IMR-90 (cell line): Measurements from ENCODE around the gene NMRK2. TPM values are rescaled to one million over a fixed set of nuclear protein-coding genes. Genes with fewer than 3 reads are reported as not detected.

Source experiments
- ATAC-seq: fragments of 200-7000 bp; cut with Tn5 transposase; 2 replicates; pipeline ENCODE4 v1.9.1; 2020; ENCODE audit warnings: low read depth, mild to moderate bottlenecking, moderate library complexity
- BruUV-seq: library from RNA; stranded (reverse); fragments of 400-500 nt; replicated peaks from 2 replicates; lab custom pipeline; 2021; lab: Mats Ljungman, UMichigan
- CTCF ChIA-PET: fragments of 300-600 bp; formaldehyde crosslinking; extraction: SDS; loops from one replicate; lab custom pipeline; 2021; ENCODE audit warnings: antibody characterized with exemption; lab: Yijun Ruan, JAX
- POLR2A ChIA-PET: fragments of 300-600 bp; sonication (Branson Sonifier 250); formaldehyde crosslinking; loops from one replicate; lab custom pipeline; 2022; ENCODE audit warnings: antibody characterized with exemption; ENCODE audit not compliant: unreplicated experiment; lab: Charles Lee
- DNase-seq: peaks from one replicate; pipeline ENCODE4 v3.0.0; 2013
- H2AFZ ChIP-seq: replicated peaks from 2 replicates; pipeline ENCODE3; 2013; ENCODE audit warnings: low read length, mild to moderate bottlenecking; ENCODE audit not compliant: poor library complexity
- H2AK5ac ChIP-seq: 2 replicates; pipeline ENCODE4 v1.6.1; 2013; ENCODE audit warnings: low read depth, low read length, inconsistent platforms
- H2AK9ac ChIP-seq: replicated peaks from 2 replicates; pipeline ENCODE3; 2013; ENCODE audit warnings: mild to moderate bottlenecking, low read depth, low read length, moderate library complexity; ENCODE audit not compliant: poor library complexity
- H2BK120ac ChIP-seq: 2 replicates; pipeline ENCODE4 v1.6.1; 2013; ENCODE audit warnings: low read depth, low read length, inconsistent platforms
- H2BK15ac ChIP-seq: 3 replicates; pipeline ENCODE4 v1.6.1; 2013; ENCODE audit warnings: low read depth, low read length, inconsistent platforms
- H2BK20ac ChIP-seq: 2 replicates; pipeline ENCODE4 v1.6.1; 2013; ENCODE audit warnings: low read depth, mild to moderate bottlenecking, inconsistent platforms, low read length, moderate library complexity
- H2BK5ac ChIP-seq: 2 replicates; pipeline ENCODE4 v1.6.1; 2013; ENCODE audit warnings: mild to moderate bottlenecking, low read depth, low read length, inconsistent platforms; ENCODE audit not compliant: poor library complexity, severe bottlenecking
- H3K14ac ChIP-seq: replicated peaks from 2 replicates; pipeline ENCODE4 v1.6.1; 2013; ENCODE audit warnings: low read depth, low read length, inconsistent platforms
- H3K18ac ChIP-seq: 2 replicates; pipeline ENCODE4 v1.6.1; 2013; ENCODE audit warnings: low read depth, low read length, control low read depth
- H3K23ac ChIP-seq: 2 replicates; pipeline ENCODE4 v1.6.1; 2013; ENCODE audit warnings: low read depth, low read length, inconsistent platforms
- H3K27ac ChIP-seq: 2 replicates; pipeline ENCODE4 v1.5.1; 2013; ENCODE audit warnings: mild to moderate bottlenecking, control low read depth, low read length; ENCODE audit not compliant: insufficient read depth
- H3K27me3 ChIP-seq: 2 replicates; pipeline ENCODE4 v1.6.1; 2013; ENCODE audit warnings: low read length; ENCODE audit not compliant: control insufficient read depth, insufficient read depth
- H3K36me3 ChIP-seq: 2 replicates; pipeline ENCODE4 v1.6.1; 2013; ENCODE audit warnings: low read length, mixed read lengths; ENCODE audit not compliant: control insufficient read depth, insufficient read depth
- H3K4ac ChIP-seq: 2 replicates; pipeline ENCODE4 v1.6.1; 2013; ENCODE audit warnings: low read depth, low read length, inconsistent platforms
- H3K4me1 ChIP-seq: 2 replicates; pipeline ENCODE4 v1.6.1; 2013; ENCODE audit warnings: low read length, mixed read lengths; ENCODE audit not compliant: control insufficient read depth, insufficient read depth
- H3K4me2 ChIP-seq: 2 replicates; pipeline ENCODE4 v1.6.1; 2013; ENCODE audit warnings: low read depth, mild to moderate bottlenecking, control low read depth, low read length, moderate library complexity
- H3K4me3 ChIP-seq: 2 replicates; pipeline ENCODE4 v1.5.1; 2013; ENCODE audit warnings: low read depth, mild to moderate bottlenecking, control low read depth, low read length, moderate library complexity; ENCODE audit not compliant: insufficient read depth
- H3K56ac ChIP-seq: 2 replicates; pipeline ENCODE4 v1.6.1; 2013; ENCODE audit warnings: low read length, inconsistent platforms; ENCODE audit not compliant: insufficient read depth; ENCODE audit errors: extremely low read depth
- H3K79me1 ChIP-seq, 2 experiments: 2 replicates each; pipeline ENCODE4 v1.6.1; 2013; ENCODE audit warnings: low read length in 2 of 2, inconsistent platforms in 1 of 2, low read depth in 1 of 2
- H3K9ac ChIP-seq: 2 replicates; pipeline ENCODE4 v1.6.1; 2013; ENCODE audit warnings: low read depth, low read length, control low read depth
- H3K9me1 ChIP-seq: 2 replicates; pipeline ENCODE4 v1.6.1; 2013; ENCODE audit warnings: low read length, inconsistent platforms; ENCODE audit not compliant: insufficient read depth
- H3K9me3 ChIP-seq: 2 replicates; pipeline ENCODE4 v1.6.1; 2013; ENCODE audit warnings: low read length; ENCODE audit not compliant: control insufficient read depth, insufficient read depth
- H4K20me1 ChIP-seq: 2 replicates; pipeline ENCODE4 v1.6.1; 2013; ENCODE audit warnings: low read length, inconsistent platforms; ENCODE audit not compliant: insufficient read depth
- H4K5ac ChIP-seq: 2 replicates; pipeline ENCODE4 v1.6.1; 2013; ENCODE audit warnings: mild to moderate bottlenecking, low read depth, low read length, control low read depth
- H4K8ac ChIP-seq, 2 experiments: 2 replicates each; pipeline ENCODE4 v1.6.1; 2013; ENCODE audit warnings: low read depth in 2 of 2, low read length in 2 of 2, control low read depth in 1 of 2, inconsistent platforms in 1 of 2
- H4K91ac ChIP-seq: 2 replicates; pipeline ENCODE4 v1.6.1; 2013; ENCODE audit warnings: low read depth, low read length, inconsistent platforms; ENCODE audit not compliant: insufficient read depth
- BHLHE40 ChIP-seq: fragments of 150-350 bp; IDR thresholded peaks from 2 replicates; pipeline ENCODE4 v1.6.1; 2016; ENCODE audit warnings: mild to moderate bottlenecking, low read depth, low read length
- CEBPB ChIP-seq: IDR thresholded peaks from 2 replicates; pipeline ENCODE4 v1.6.1; 2012; ENCODE audit warnings: low read depth, low read length, improper control_type of control experiment
- CHD1 ChIP-seq: IDR thresholded peaks from 2 replicates; pipeline ENCODE4 v1.6.1; 2012; ENCODE audit warnings: low read depth, low read length, improper control_type of control experiment
- FOS ChIP-seq: fragments of 150-350 bp; IDR thresholded peaks from 2 replicates; pipeline ENCODE4 v1.6.1; 2016; ENCODE audit warnings: low read depth, low read length
- MAFK ChIP-seq: IDR thresholded peaks from 2 replicates; pipeline ENCODE4 v1.6.1; 2012; ENCODE audit warnings: low read depth, low read length, improper control_type of control experiment
- MAZ ChIP-seq: IDR thresholded peaks from 2 replicates; pipeline ENCODE4 v1.6.1; 2012; ENCODE audit warnings: low read depth, mild to moderate bottlenecking, low read length, improper control_type of control experiment, moderate library complexity, borderline replicate concordance
- MXI1 ChIP-seq: IDR thresholded peaks from 2 replicates; pipeline ENCODE4 v1.6.1; 2012; ENCODE audit warnings: low read depth, mild to moderate bottlenecking, low read length, moderate library complexity, borderline replicate concordance
- NFE2L2 ChIP-seq: fragments of 150-350 bp; IDR thresholded peaks from 2 replicates; pipeline ENCODE4 v1.6.1; 2016; ENCODE audit warnings: low read depth, mild to moderate bottlenecking, low read length
- POLR2A ChIP-seq: IDR thresholded peaks from 2 replicates; pipeline ENCODE4 v1.6.1; 2012; ENCODE audit warnings: mild to moderate bottlenecking, low read depth, low read length
- RAD21 ChIP-seq: IDR thresholded peaks from 2 replicates; pipeline ENCODE4 v1.6.1; 2012; ENCODE audit warnings: low read length, improper control_type of control experiment
- RCOR1 ChIP-seq: IDR thresholded peaks from 2 replicates; pipeline ENCODE4 v1.6.1; 2012; ENCODE audit warnings: mild to moderate bottlenecking, low read length, improper control_type of control experiment; ENCODE audit not compliant: insufficient replicate concordance
- RFX5 ChIP-seq: IDR thresholded peaks from 2 replicates; pipeline ENCODE4 v1.8.0; 2012; ENCODE audit warnings: low read depth, mild to moderate bottlenecking, low read length, moderate library complexity
- SMC3 ChIP-seq: fragments of 150-350 bp; IDR thresholded peaks from 2 replicates; pipeline ENCODE4 v1.6.1; 2016; ENCODE audit warnings: low read depth, mild to moderate bottlenecking, antibody characterized with exemption, low read length, moderate library complexity
- WGBS, 2 experiments: methylation state at CpG; one replicate each; pipeline versions ENCODE4 v1.1.5 to v1.1.7; 2013; ENCODE audit warnings: missing lambda C conversion rate in 2 of 2; ENCODE audit not compliant: insufficient read length in 1 of 2; ENCODE audit errors: extremely low coverage in 2 of 2; 5-methylcytosine and 5-hydroxymethylcytosine counted together
- dilution Hi-C: fragments of 300-500 bp; cut with HindIII; formaldehyde crosslinking; loops from one replicate; pipeline ENCODE4 v1.14.3; 2018; ENCODE audit warnings: low sequenced_read_pairs; ENCODE audit not compliant: unreplicated experiment
- in situ Hi-C: fragments of 300-500 bp; cut with MboI; formaldehyde crosslinking; loops from 3 replicates; pipeline ENCODE4 v1.14.3; 2019; ENCODE audit warnings: low sequenced_read_pairs, inconsistent platforms, mixed read lengths
- intact Hi-C: fragments of 100-400 bp; cut with micrococcal nuclease; formaldehyde crosslinking; loops from 2 replicates; pipeline ENCODE4 v1.10.0; 2022
- polyA plus RNA-seq, 3 experiments: library from polyadenylated mRNA; depleted of rRNA; stranded (reverse); fragments of >200 nt; gene quantifications; 2 replicates each; pipeline ENCODE4 v1.2.3, GENCODE V29; 2012; ENCODE audit warnings: low replicate concordance in 1 of 3
- total RNA-seq: library from RNA; depleted of rRNA; stranded (reverse); fragments of >200 nt; gene quantifications from 2 replicates; pipeline ENCODE4 v1.2.3, GENCODE V29; 2012
- TF ChIP-seq, protein P1 (sequence below): fragments of 150-350 bp; IDR thresholded peaks from 2 replicates; pipeline ENCODE4 v1.6.1; 2017; ENCODE audit warnings: mild to moderate bottlenecking, antibody characterized with exemption, low read length, low read depth
- TF ChIP-seq, protein P2 (sequence below): conservative IDR thresholded peaks from 2 replicates; pipeline ENCODE4 v1.5.1; 2012; ENCODE audit warnings: mild to moderate bottlenecking, low read depth, low read length, improper control_type of control experiment

NMRK2 gene
- total and polyA plus RNA-seq, 2 of the 4 experiments (the other 2 are of a cell fraction), result not detected

DNA sequence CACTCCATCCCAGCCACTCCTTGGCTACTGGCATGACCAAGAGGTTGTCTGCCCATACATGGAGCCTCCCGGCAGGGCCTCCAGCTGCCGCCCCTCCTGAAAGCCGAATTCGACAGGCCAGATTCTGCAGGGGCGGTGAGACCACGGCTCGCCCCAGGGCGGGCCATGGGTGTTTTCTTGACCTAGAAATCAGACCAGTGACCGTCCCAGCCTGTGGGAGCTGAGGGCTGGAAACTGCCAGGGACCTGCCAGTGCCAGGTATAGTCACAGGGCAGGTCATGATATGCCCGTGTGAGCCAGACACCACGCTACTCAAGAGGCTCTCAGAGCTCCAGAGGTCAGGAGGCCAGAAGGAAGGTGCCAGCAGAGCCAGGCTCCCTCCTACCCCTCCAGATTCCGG is 21.2 kb downstream of the NMRK2 start:
- H2BK20ac ChIP-seq, result no peak overlapping the region
- H2AK5ac ChIP-seq, result no peak overlapping the region
- H3K9me3 ChIP-seq, result no peaks in the 10 kb centered on the region
- H3K9ac ChIP-seq, result no peak overlapping the region
- 93% methylated on average over 8 of the region's 12 CpGs; no CpG with 5 or more reads in 1 of the 2 experiments for WGBS, 2 experiments
- H3K36me3 ChIP-seq, result peaks cover 30% of the 10 kb centered on the region
- no peak overlapping the region for H3K18ac ChIP-seq
- H4K5ac ChIP-seq, result no peak overlapping the region
- H4K20me1 ChIP-seq, result peaks cover 76% of the 10 kb centered on the region
- no peak overlapping the region for H3K27ac ChIP-seq
- ChIA-PET CTCF (no interaction called here), POLR2A (no interaction called here)
- H3K23ac ChIP-seq, result no peak overlapping the region
- H3K14ac ChIP-seq, result no peak overlapping the region
- no peak overlapping the region for H3K4ac ChIP-seq
- no peaks in the 10 kb centered on the region for H3K27me3 ChIP-seq
- no peak for DNase-seq
- H2AFZ ChIP-seq, result no peak overlapping the region
- peaks cover 15% of the 10 kb centered on the region for H3K9me1 ChIP-seq
- no peak for TF ChIP-seq MAZ
- TF ChIP-seq RFX5, result no peak
- TF ChIP-seq RAD21, result no peak
- TF ChIP-seq, protein P1, sequence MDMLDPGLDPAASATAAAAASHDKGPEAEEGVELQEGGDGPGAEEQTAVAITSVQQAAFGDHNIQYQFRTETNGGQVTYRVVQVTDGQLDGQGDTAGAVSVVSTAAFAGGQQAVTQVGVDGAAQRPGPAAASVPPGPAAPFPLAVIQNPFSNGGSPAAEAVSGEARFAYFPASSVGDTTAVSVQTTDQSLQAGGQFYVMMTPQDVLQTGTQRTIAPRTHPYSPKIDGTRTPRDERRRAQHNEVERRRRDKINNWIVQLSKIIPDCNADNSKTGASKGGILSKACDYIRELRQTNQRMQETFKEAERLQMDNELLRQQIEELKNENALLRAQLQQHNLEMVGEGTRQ, result no peak
- TF ChIP-seq MXI1, result no peak
- TF ChIP-seq CEBPB, result no peak
- no peak for TF ChIP-seq POLR2A
- no peak for TF ChIP-seq BHLHE40
- no peak for TF ChIP-seq SMC3
- TF ChIP-seq CHD1, result no peak
- no peak for TF ChIP-seq NFE2L2
- TF ChIP-seq, protein P2, sequence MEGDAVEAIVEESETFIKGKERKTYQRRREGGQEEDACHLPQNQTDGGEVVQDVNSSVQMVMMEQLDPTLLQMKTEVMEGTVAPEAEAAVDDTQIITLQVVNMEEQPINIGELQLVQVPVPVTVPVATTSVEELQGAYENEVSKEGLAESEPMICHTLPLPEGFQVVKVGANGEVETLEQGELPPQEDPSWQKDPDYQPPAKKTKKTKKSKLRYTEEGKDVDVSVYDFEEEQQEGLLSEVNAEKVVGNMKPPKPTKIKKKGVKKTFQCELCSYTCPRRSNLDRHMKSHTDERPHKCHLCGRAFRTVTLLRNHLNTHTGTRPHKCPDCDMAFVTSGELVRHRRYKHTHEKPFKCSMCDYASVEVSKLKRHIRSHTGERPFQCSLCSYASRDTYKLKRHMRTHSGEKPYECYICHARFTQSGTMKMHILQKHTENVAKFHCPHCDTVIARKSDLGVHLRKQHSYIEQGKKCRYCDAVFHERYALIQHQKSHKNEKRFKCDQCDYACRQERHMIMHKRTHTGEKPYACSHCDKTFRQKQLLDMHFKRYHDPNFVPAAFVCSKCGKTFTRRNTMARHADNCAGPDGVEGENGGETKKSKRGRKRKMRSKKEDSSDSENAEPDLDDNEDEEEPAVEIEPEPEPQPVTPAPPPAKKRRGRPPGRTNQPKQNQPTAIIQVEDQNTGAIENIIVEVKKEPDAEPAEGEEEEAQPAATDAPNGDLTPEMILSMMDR, result no peak
- TF ChIP-seq FOS, result no peak
- no peak for TF ChIP-seq MAFK
- no peak for TF ChIP-seq RCOR1
- H2AK9ac ChIP-seq, result no peak overlapping the region
- no peak overlapping the region for H2BK15ac ChIP-seq
- no peak overlapping the region for H3K4me3 ChIP-seq
- no peak for ATAC-seq
- no peak overlapping the region for H2BK5ac ChIP-seq
- H3K4me2 ChIP-seq, result no peak overlapping the region
- no peak overlapping the region for H3K56ac ChIP-seq
- H3K79me1 ChIP-seq, result peaks cover 13 to 61% of the 10 kb centered on the region in 2 experiments; a peak in 3 of 4 replicates
- H4K8ac ChIP-seq, result no peak overlapping the region
- no peak overlapping the region for H2BK120ac ChIP-seq
- intact Hi-C loops (no loop called here), in situ Hi-C loops (no loop called here), dilution Hi-C loops (no loop called here)
- H4K91ac ChIP-seq, result no peak overlapping the region
- no TSS peak for BruUV-seq
- H3K4me1 ChIP-seq, result peaks cover 7% of the 10 kb centered on the region
